CD14-positive monocyte (primary cell): ENCODE measurements around the gene SIK2. TPM values are rescaled to one million over a fixed set of nuclear protein-coding genes. Genes with fewer than 3 reads are reported as not detected.

Experiments used
- DNase-seq, 3 donors: peaks; one replicate each; pipeline ENCODE4 v3.0.0-alpha.2; 2011 to 2022
- H2AFZ ChIP-seq: 2 replicates; pipeline ENCODE4 v1.6.0; 2012; ENCODE audit warnings: mild to moderate bottlenecking, low read depth, low read length, inconsistent platforms; ENCODE audit not compliant: insufficient read depth, poor library complexity, severe bottlenecking
- H3K27ac ChIP-seq, 2 donors: 1 replicate in 1 of 2; 2 replicates in 1 of 2; pipeline ENCODE4 v1.5.1; 2012 to 2013; ENCODE audit warnings: low read length in 2 of 2, control low read depth in 1 of 2, inconsistent platforms in 1 of 2, low read depth in 1 of 2, mild to moderate bottlenecking in 1 of 2
- H3K27me3 ChIP-seq, 2 donors: one replicate each; pipeline versions ENCODE4 v1.6.0 to v1.6.1; 2011 to 2013; ENCODE audit warnings: low read length in 2 of 2; ENCODE audit not compliant: control insufficient read depth in 2 of 2, insufficient read depth in 2 of 2
- H3K36me3 ChIP-seq, 2 donors: replicated peaks in 1 of 2; 1 replicate in 1 of 2; 2 replicates in 1 of 2; pipeline versions ENCODE4 v1.5.1 to v1.6.1; 2012 to 2013; ENCODE audit warnings: low read length in 2 of 2, control low read depth in 1 of 2, inconsistent platforms in 1 of 2, mild to moderate bottlenecking in 1 of 2; ENCODE audit not compliant: insufficient read depth in 2 of 2, control insufficient read depth in 1 of 2
- H3K4me1 ChIP-seq, 2 donors: 1 replicate in 1 of 2; 2 replicates in 1 of 2; pipeline versions ENCODE4 v1.5.1 to v1.6.1; 2012 to 2013; ENCODE audit warnings: low read length in 2 of 2, control low read depth in 1 of 2, inconsistent platforms in 1 of 2, mild to moderate bottlenecking in 1 of 2, moderate library complexity in 1 of 2; ENCODE audit not compliant: insufficient read depth in 2 of 2, control insufficient read depth in 1 of 2
- H3K4me2 ChIP-seq: replicated peaks from 2 replicates; pipeline ENCODE3; 2012; ENCODE audit warnings: low read length, moderate library complexity, mild to moderate bottlenecking; ENCODE audit not compliant: poor library complexity, severe bottlenecking; ENCODE audit errors: extremely low read depth
- H3K4me3 ChIP-seq, 3 experiments: fragments of 200-600 bp in 1 of 3; sonication (generic) in 1 of 3; replicated peaks in 1 of 3; 1 replicate in 2 of 3; 2 replicates in 1 of 3; pipeline ENCODE4 v1.5.1; 2011 to 2013; ENCODE audit warnings: low read length in 3 of 3, mild to moderate bottlenecking in 3 of 3, control low read depth in 2 of 3, low read depth in 2 of 3, inconsistent platforms in 1 of 3, moderate library complexity in 1 of 3
- H3K79me2 ChIP-seq: 2 replicates; pipeline ENCODE4 v1.6.0; 2012; ENCODE audit warnings: mild to moderate bottlenecking, control low read depth, inconsistent platforms, low read length, moderate library complexity; ENCODE audit not compliant: insufficient read depth
- H3K9ac ChIP-seq: 2 replicates; pipeline ENCODE4 v1.6.0; 2017; ENCODE audit warnings: low read length, mild to moderate bottlenecking; ENCODE audit not compliant: insufficient read depth, poor library complexity, severe bottlenecking
- H3K9me3 ChIP-seq, 2 donors: replicated peaks in 1 of 2; 1 replicate in 1 of 2; 2 replicates in 1 of 2; pipeline versions ENCODE4 v1.5.1 to v1.6.1; 2012 to 2013; ENCODE audit warnings: low read length in 2 of 2, control low read depth in 1 of 2; ENCODE audit not compliant: control insufficient read depth in 1 of 2, insufficient read depth in 1 of 2
- H4K20me1 ChIP-seq: 2 replicates; pipeline ENCODE4 v1.6.0; 2012; ENCODE audit warnings: mild to moderate bottlenecking, low read length, control low read depth, moderate library complexity; ENCODE audit not compliant: insufficient read depth
- H3K27ac Mint-ChIP-seq, 7 donors: one replicate each; pipeline ENCODE4 v1.8.0; 2020; ENCODE audit warnings: mild to moderate bottlenecking in 7 of 7, mixed read lengths in 7 of 7, moderate library complexity in 6 of 7, inconsistent platforms in 2 of 7
- H3K27me3 Mint-ChIP-seq, 3 donors: one replicate each; pipeline ENCODE4 v1.8.0; 2021 to 2022; ENCODE audit warnings: low read depth in 3 of 3, mild to moderate bottlenecking in 3 of 3, mixed read lengths in 3 of 3, moderate library complexity in 3 of 3, inconsistent platforms in 1 of 3
- H3K36me3 Mint-ChIP-seq, 2 donors: one replicate each; pipeline ENCODE4 v1.8.0; 2020; ENCODE audit warnings: mixed read lengths in 2 of 2, inconsistent platforms in 1 of 2, mild to moderate bottlenecking in 1 of 2
- H3K4me1 Mint-ChIP-seq: one replicate; pipeline ENCODE4 v1.8.0; 2020; ENCODE audit warnings: mild to moderate bottlenecking, mixed read lengths
- H3K4me3 Mint-ChIP-seq, 2 donors: one replicate each; pipeline ENCODE4 v1.8.0; 2020; ENCODE audit warnings: mild to moderate bottlenecking in 2 of 2, mixed read lengths in 2 of 2, moderate library complexity in 1 of 2
- H3K9me3 Mint-ChIP-seq, 7 donors: one replicate each; pipeline ENCODE4 v1.8.0; 2020 to 2022; ENCODE audit warnings: mixed read lengths in 7 of 7, mild to moderate bottlenecking in 6 of 7, moderate library complexity in 6 of 7, inconsistent platforms in 2 of 7
- CTCF ChIP-seq: fragments of 200-600 bp; IDR thresholded peaks from one replicate; pipeline ENCODE4 v1.8.0; 2022; ENCODE audit warnings: antibody characterized with exemption, mild to moderate bottlenecking
- WGBS: methylation state at CpG from one replicate; pipeline ENCODE4 v1.1.5; 2013; ENCODE audit warnings: missing lambda C conversion rate; ENCODE audit not compliant: insufficient coverage; 5-methylcytosine and 5-hydroxymethylcytosine counted together
- intact Hi-C, 2 donors: fragments of 100-400 bp; cut with micrococcal nuclease; formaldehyde crosslinking; loops; one replicate each; pipeline versions ENCODE4 v1.15.0 to v1.15.1; 2023
- polyA plus RNA-seq, 3 donors: library from polyadenylated mRNA; depleted of rRNA in 1 of 3; unstranded in 2 of 3; stranded (reverse) in 1 of 3; fragments of 300-500 nt in 2 of 3; fragments of >200 nt in 1 of 3; fragmentation: Illumina TruSeq in 2 of 3; gene quantifications; 1 replicate in 2 of 3; 2 replicates in 1 of 3; pipeline ENCODE4 v1.2.3, GENCODE V29; 2012 to 2021

Gene SIK2
- polyA plus RNA-seq, 3 donors, result 0.16 to 8.8 (median 0.23) TPM

DNA sequence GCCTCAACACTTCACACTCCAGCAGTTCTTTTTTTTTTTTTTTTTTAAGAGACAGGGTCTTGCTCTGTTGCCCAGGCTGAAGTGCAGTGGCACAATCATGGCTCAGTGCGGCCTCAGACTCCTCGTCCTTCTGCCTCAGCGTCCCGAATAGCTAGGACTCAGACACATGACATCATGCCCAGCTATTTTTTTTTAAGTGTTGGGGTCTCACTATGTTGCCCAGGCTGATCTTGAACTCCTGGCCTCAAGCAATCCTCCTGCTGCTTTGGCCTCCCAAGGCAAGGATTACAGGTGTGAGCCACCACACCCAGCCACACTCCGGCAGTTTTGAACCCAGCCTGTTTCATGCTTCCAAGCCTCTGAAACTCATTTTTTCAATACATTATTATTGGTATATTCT is 160.3 kb downstream of the SIK2 start:
- no peak overlapping the region for H3K9ac ChIP-seq
- DNase-seq, result no peak
- H3K36me3 ChIP-seq, result peaks cover 50 to 67% of the 10 kb centered on the region in 2 donors
- Mint-ChIP-seq H3K27me3 (peaks cover 0 to 7% (median 6%) of the 10 kb centered on the region in 3 donors), H3K9me3 (no peaks in the 10 kb centered on the region), H3K36me3 (peaks cover 57 to 66% of the 10 kb centered on the region in 2 donors), H3K4me3 (no peak overlapping the region), H3K4me1 (peaks cover 21% of the 10 kb centered on the region), H3K27ac (no peak overlapping the region)
- H3K4me1 ChIP-seq, result peaks cover 14 to 23% of the 10 kb centered on the region in 2 donors
- WGBS, result 100% methylated on average over 1 of the region's 5 CpGs
- H3K27ac ChIP-seq, result no peak overlapping the region
- no peaks in the 10 kb centered on the region for H3K27me3 ChIP-seq
- intact Hi-C loops, result loop anchor here in 1 of 2 donors (10.0 kb wide), 1 partner anchor 1552 kb away; the partner anchor contains the start of gene TTC12
- peaks cover 17% of the 10 kb centered on the region for H3K79me2 ChIP-seq
- no peak for TF ChIP-seq CTCF
- no peaks in the 10 kb centered on the region for H4K20me1 ChIP-seq
- H3K4me2 ChIP-seq, result no peak overlapping the region
- no peak overlapping the region for H2AFZ ChIP-seq
- no peaks in the 10 kb centered on the region for H3K9me3 ChIP-seq
- no peak overlapping the region for H3K4me3 ChIP-seq

- H3K4me3 ChIP-seq, result no peak overlapping the region
Measured at GRCh38 chr11:111762981-111763643, 160.9 kb downstream of the SIK2 start.

More at GRCh38 chr11:111762981-111763643, 160.9 kb downstream of the SIK2 start:
- Mint-ChIP-seq H3K27me3 (peaks cover 0 to 7% (median 6%) of the 10 kb centered on the region in 3 donors), H3K9me3 (no peaks in the 10 kb centered on the region), H3K27ac (peak overlapping the region in 1 of 7 donors; percentile 0), H3K36me3 (peaks cover 52 to 61% of the 10 kb centered on the region in 2 donors), H3K4me3 (no peak overlapping the region), H3K4me1 (peaks cover 21% of the 10 kb centered on the region)
- Histone ChIP-seq H3K36me3 (peaks cover 47 to 61% of the 10 kb centered on the region in 2 donors), H3K27me3 (no peaks in the 10 kb centered on the region), H3K9me3 (no peaks in the 10 kb centered on the region), H3K4me2 (no peak overlapping the region), H3K4me1 (peaks cover 14 to 23% of the 10 kb centered on the region in 2 donors), H3K27ac (no peak overlapping the region), H3K79me2 (peaks cover 17% of the 10 kb centered on the region), H4K20me1 (no peaks in the 10 kb centered on the region), H3K9ac (no peak overlapping the region), H2AFZ (no peak overlapping the region)
- no peak for TF ChIP-seq CTCF
- intact Hi-C loops, result loop anchor here in 1 of 2 donors (10.0 kb wide), 1 partner anchor 1552 kb away; the partner anchor contains the start of gene TTC12
- 97% methylated on average over 3 of the region's 3 CpGs for WGBS
- no peak for DNase-seq
